ENCODE results near the gene TOP3B. TPM values are rescaled to one million over a fixed set of nuclear protein-coding genes. Genes with fewer than 3 reads are reported as not detected.

Gene TOP3B
- total RNA-seq, 4 donors from 2014 or later: 8.9 to 24.9 (median 18.6) TPM

GRCh38 chr22:22019659-22020424 is 37.3 kb upstream of the TOP3B start:
- Histone ChIP-seq H3K9me3 (no peaks in the 10 kb centered on the region), H3K4me3 (no peak overlapping the region), H3K36me3 (no peaks in the 10 kb centered on the region), H3K27me3 (peaks cover 14% of the 10 kb centered on the region), H3K27ac (no peak overlapping the region), H3K4me1 (no peaks in the 10 kb centered on the region)
- ATAC-seq: no peak
- WGBS, 2 donors (ENCODE audit: low coverage in 1 of 2): 80 to 83% methylated on average over 4 to 7 of the region's 7 CpGs
- no peak for TF ChIP-seq EP300 (IDR thresholded peaks at IDR 0.05)
- TF ChIP-seq POLR2A (IDR thresholded peaks at IDR 0.05): no peak
- no peak for TF ChIP-seq POLR2AphosphoS5 (IDR thresholded peaks at IDR 0.05)
- TF ChIP-seq CTCF (IDR thresholded peaks at IDR 0.05): no peak

GRCh38 chr22:22018825-22019658 is 36.5 kb upstream of the TOP3B start:
- Histone ChIP-seq H3K27me3 (peaks cover 14% of the 10 kb centered on the region), H3K4me3 (no peak overlapping the region), H3K4me1 (no peaks in the 10 kb centered on the region), H3K36me3 (no peaks in the 10 kb centered on the region), H3K27ac (no peak overlapping the region), H3K9me3 (no peaks in the 10 kb centered on the region)
- ATAC-seq: no peak
- TF ChIP-seq EP300 (IDR thresholded peaks at IDR 0.05) (no peak), CTCF (IDR thresholded peaks at IDR 0.05) (no peak), POLR2A (IDR thresholded peaks at IDR 0.05) (no peak), POLR2AphosphoS5 (IDR thresholded peaks at IDR 0.05) (no peak)
- 87 to 98% methylated on average over 5 to 6 of the region's 10 CpGs for WGBS, 2 donors (ENCODE audit: low coverage in 1 of 2)

GRCh38 chr22:22015631-22016030 is 33.0 kb upstream of the TOP3B start:
- no peak overlapping the region for H3K4me3 ChIP-seq
- 69 to 73% methylated on average over 3 of the region's 3 CpGs for WGBS, 2 donors (ENCODE audit: low coverage in 1 of 2)
- H3K36me3 ChIP-seq: no peaks in the 10 kb centered on the region
- H3K27ac ChIP-seq: no peak overlapping the region
- H3K4me1 ChIP-seq: no peaks in the 10 kb centered on the region
- TF ChIP-seq POLR2A (IDR thresholded peaks at IDR 0.05): no peak
- no peak for TF ChIP-seq EP300 (IDR thresholded peaks at IDR 0.05)
- TF ChIP-seq POLR2AphosphoS5 (IDR thresholded peaks at IDR 0.05): no peak
- TF ChIP-seq CTCF (IDR thresholded peaks at IDR 0.05): no peak
- peaks cover 0 to 7% (median 0%) of the 10 kb centered on the region in 3 donors for H3K9me3 ChIP-seq
- ATAC-seq: no peak
- H3K27me3 ChIP-seq: peaks cover 40% of the 10 kb centered on the region

- no peak overlapping the region for H3K27ac ChIP-seq
- no peaks in the 10 kb centered on the region for H3K36me3 ChIP-seq
- H3K27me3 ChIP-seq: peaks cover 51% of the 10 kb centered on the region
- TF ChIP-seq CTCF (IDR thresholded peaks at IDR 0.05): no peak
- TF ChIP-seq POLR2AphosphoS5 (IDR thresholded peaks at IDR 0.05): no peak
- TF ChIP-seq EP300 (IDR thresholded peaks at IDR 0.05): no peak
- TF ChIP-seq POLR2A (IDR thresholded peaks at IDR 0.05): no peak
- no peaks in the 10 kb centered on the region for H3K4me1 ChIP-seq
- H3K4me3 ChIP-seq: no peak overlapping the region
- no peak for ATAC-seq
- H3K9me3 ChIP-seq: peaks cover 0 to 7% (median 0%) of the 10 kb centered on the region in 3 donors
- 88 to 92% methylated on average over 4 to 8 of the region's 9 CpGs for WGBS, 2 donors (ENCODE audit: low coverage in 1 of 2)
These were observed 31.7 kb upstream of the TOP3B start for GRCh38 chr22:22014285-22014659.
